Stimulated activated naive B cell treated with anti-CD40 and anti-IgM and Interleukin-4, amounts not matched to agents 10 μg/mL and 1 μg/mL and 100 μg/mL, for 72 hours (primary cell): ENCODE results near the gene ZBTB47.

Source experiments
- ATAC-seq, 2 donors: fragments of 150-1000 bp; cut with Tn5 transposase; replicated peaks; 2 replicates each; pipeline ENCODE4 v1.10.0; 2021; ENCODE audit warnings: moderate library complexity in 1 of 2
- DNase-seq: peaks from one replicate; pipeline ENCODE4 v3.0.0; 2021
- H3K27ac Mint-ChIP-seq: one replicate; pipeline ENCODE4 v1.8.0; 2022; ENCODE audit warnings: mild to moderate bottlenecking, mixed read lengths
- H3K27me3 Mint-ChIP-seq, 2 donors: one replicate each; pipeline ENCODE4 v1.8.0; 2022; ENCODE audit warnings: mixed read lengths in 2 of 2
- H3K36me3 Mint-ChIP-seq, 2 donors: one replicate each; pipeline ENCODE4 v1.8.0; 2022; ENCODE audit warnings: mixed read lengths in 2 of 2, mild to moderate bottlenecking in 1 of 2
- H3K4me1 Mint-ChIP-seq, 2 donors: one replicate each; pipeline ENCODE4 v1.8.0; 2022; ENCODE audit warnings: mixed read lengths in 2 of 2, mild to moderate bottlenecking in 1 of 2
- H3K4me3 Mint-ChIP-seq, 2 donors: one replicate each; pipeline ENCODE4 v1.8.0; 2022; ENCODE audit warnings: mild to moderate bottlenecking in 2 of 2, mixed read lengths in 2 of 2, moderate library complexity in 1 of 2
- H3K9me3 Mint-ChIP-seq, 2 donors: one replicate each; pipeline ENCODE4 v1.8.0; 2022; ENCODE audit warnings: mixed read lengths in 2 of 2, mild to moderate bottlenecking in 1 of 2

ZBTB47 gene

GRCh38 chr3:42690766-42691680 lies 37.5 kb downstream of the ZBTB47 start:
- peaks cover 8 to 30% of the 10 kb centered on the region in 2 donors for H3K27me3 Mint-ChIP-seq
- no peaks in the 10 kb centered on the region for H3K9me3 Mint-ChIP-seq
- H3K27ac Mint-ChIP-seq = no peak overlapping the region
- peaks cover 0 to 2% of the 10 kb centered on the region in 2 donors for H3K4me1 Mint-ChIP-seq
- ATAC-seq (no peak), DNase-seq (no peak)
- H3K4me3 Mint-ChIP-seq = no peak overlapping the region
- no peaks in the 10 kb centered on the region for H3K36me3 Mint-ChIP-seq

- ATAC-seq (no peak), DNase-seq (no peak)
- H3K36me3 Mint-ChIP-seq = no peaks in the 10 kb centered on the region
- H3K27ac Mint-ChIP-seq = no peak overlapping the region
- H3K27me3 Mint-ChIP-seq = peaks cover 1 to 20% of the 10 kb centered on the region in 2 donors
- H3K4me3 Mint-ChIP-seq = no peak overlapping the region
- H3K9me3 Mint-ChIP-seq = no peaks in the 10 kb centered on the region
- no peaks in the 10 kb centered on the region for H3K4me1 Mint-ChIP-seq
Measured at GRCh38 chr3:42691816-42692666, 38.5 kb downstream of the ZBTB47 start.

DNA sequence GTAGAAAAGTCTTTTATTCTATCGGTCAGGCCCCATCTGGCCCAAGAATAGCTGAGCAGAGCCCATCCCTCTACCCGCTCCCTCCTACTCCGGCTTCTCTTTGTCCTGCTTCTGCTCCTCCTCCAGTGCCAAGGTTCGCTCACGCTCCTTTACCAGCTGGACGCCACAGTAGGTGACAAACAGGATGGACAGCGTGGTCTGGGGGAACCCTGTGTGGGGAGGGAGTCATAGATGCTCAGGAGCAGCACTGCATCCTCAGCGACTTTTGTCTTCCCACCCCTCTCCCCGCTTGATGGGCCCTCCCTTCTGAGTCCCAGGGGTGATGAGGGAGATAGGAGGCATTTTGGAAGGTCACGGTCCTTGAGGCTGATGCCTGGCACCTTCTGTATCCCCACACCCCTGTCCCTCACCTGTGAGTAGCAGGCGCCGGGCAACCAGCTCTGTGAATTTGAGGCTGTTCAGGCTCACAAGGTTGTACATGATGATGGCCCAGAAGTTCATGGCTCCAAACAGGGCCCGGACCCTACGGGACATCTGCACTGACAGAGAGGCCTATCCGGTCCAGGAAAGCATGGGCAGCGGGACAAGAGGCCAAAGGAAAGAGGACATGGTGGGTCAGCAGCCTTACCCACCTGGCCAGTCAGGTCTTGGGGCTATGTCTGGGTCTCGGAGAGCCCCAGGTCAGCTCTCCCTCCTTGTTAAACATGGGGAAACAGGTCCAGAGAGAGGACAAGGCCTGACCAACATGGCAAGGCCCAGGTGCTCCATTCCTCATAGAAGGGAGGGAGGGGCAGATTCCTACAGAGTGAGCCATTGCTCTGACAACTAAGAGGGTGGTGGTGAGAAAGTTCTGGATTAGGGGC lies 39.4 kb downstream of the ZBTB47 start:
- no peak overlapping the region for H3K4me3 Mint-ChIP-seq
- DNase-seq (no peak), ATAC-seq (no peak)
- H3K27me3 Mint-ChIP-seq = peaks cover 0 to 17% of the 10 kb centered on the region in 2 donors
- no peaks in the 10 kb centered on the region for H3K4me1 Mint-ChIP-seq
- no peaks in the 10 kb centered on the region for H3K9me3 Mint-ChIP-seq
- H3K36me3 Mint-ChIP-seq = no peaks in the 10 kb centered on the region
- no peak overlapping the region for H3K27ac Mint-ChIP-seq

- Mint-ChIP-seq H3K9me3 (no peaks in the 10 kb centered on the region), H3K4me3 (no peak overlapping the region)
Measured at GRCh38 chr3:42693530-42693930, 40.0 kb downstream of the ZBTB47 start.

DNA sequence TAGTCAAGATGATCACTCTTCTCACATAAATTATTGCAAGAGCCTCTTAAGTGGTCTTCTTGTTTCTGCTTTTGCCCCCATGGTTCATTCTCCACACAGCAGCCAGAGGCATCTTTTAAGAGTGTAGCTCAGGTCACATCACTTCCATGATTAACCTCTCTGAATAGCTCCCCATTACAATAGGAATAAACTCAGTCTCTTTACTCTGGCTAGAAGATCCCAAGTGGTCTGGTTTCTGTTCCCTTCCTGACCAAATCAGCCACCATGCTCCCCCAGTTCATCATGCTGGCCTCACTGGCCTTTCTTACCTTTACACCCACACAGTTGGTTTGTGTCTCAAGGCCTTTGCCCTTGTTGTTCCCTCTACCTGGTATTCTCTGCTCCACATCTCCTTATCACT lies 40.9 kb downstream of the ZBTB47 start:
- Mint-ChIP-seq H3K4me3 (no peak overlapping the region), H3K9me3 (no peaks in the 10 kb centered on the region), H3K27me3 (peaks cover 0 to 12% of the 10 kb centered on the region in 2 donors), H3K36me3 (no peaks in the 10 kb centered on the region), H3K4me1 (no peaks in the 10 kb centered on the region), H3K27ac (no peak overlapping the region)
- DNase-seq (no peak), ATAC-seq (no peak)

More at GRCh38 chr3:42693530-42693930, 40.0 kb downstream of the ZBTB47 start:
- ATAC-seq = no peak
- peaks cover 0 to 17% of the 10 kb centered on the region in 2 donors for H3K27me3 Mint-ChIP-seq
- H3K36me3 Mint-ChIP-seq = no peaks in the 10 kb centered on the region
- H3K4me1 Mint-ChIP-seq = no peaks in the 10 kb centered on the region
- H3K27ac Mint-ChIP-seq = no peak overlapping the region
- DNase-seq = no peak

GRCh38 chr3:42696356-42697288 lies 43.1 kb downstream of the ZBTB47 start:
- no peak for DNase-seq
- Mint-ChIP-seq H3K4me3 (no peak overlapping the region), H3K9me3 (no peaks in the 10 kb centered on the region), H3K4me1 (peaks cover 0 to 6% of the 10 kb centered on the region in 2 donors), H3K27me3 (peaks cover 13 to 18% of the 10 kb centered on the region in 2 donors), H3K27ac (no peak overlapping the region), H3K36me3 (no peaks in the 10 kb centered on the region)
- ATAC-seq = no peak

DNA sequence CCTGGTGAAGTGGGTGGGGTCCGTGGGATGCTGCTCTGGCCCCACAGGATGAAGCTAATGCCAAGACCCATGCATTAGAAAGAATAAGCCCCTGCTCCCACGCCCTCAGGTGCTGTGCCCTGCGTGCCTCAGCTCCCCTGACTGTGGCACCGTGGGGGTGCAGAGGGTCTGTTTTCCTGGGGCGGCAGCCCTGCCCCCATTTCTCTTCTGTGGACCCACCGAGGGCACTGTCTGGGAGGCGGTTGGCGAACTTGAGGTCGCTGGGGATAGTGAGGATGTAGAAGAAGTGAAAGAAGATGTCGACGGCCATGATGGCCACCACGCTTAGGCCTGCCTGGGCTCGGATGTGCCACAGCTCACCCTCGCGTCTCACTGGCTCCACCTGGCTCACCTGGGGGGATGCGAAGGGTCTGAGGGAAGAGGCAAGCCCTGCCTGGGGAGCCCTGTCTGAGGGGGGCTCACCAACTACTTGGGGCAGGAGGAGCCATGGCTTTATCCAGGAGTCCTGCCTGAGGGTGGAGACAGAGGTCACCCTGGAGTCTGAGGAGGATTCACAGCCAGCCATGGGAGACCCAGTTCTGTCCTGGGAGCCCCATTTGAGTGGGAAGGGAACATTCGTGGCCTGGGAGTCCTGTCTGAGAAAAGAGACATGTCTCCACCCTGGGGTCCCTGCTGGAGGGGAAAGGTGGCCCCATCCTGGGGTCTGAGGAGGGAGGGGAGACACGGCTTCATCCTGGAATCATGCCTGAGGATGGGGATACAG lies 44.0 kb downstream of the ZBTB47 start:
- Mint-ChIP-seq H3K36me3 (no peaks in the 10 kb centered on the region), H3K27ac (no peak overlapping the region), H3K9me3 (no peaks in the 10 kb centered on the region), H3K27me3 (peaks cover 14 to 20% of the 10 kb centered on the region in 2 donors), H3K4me1 (peaks cover 0 to 6% of the 10 kb centered on the region in 2 donors), H3K4me3 (no peak overlapping the region)
- DNase-seq (no peak), ATAC-seq (no peak)

DNA sequence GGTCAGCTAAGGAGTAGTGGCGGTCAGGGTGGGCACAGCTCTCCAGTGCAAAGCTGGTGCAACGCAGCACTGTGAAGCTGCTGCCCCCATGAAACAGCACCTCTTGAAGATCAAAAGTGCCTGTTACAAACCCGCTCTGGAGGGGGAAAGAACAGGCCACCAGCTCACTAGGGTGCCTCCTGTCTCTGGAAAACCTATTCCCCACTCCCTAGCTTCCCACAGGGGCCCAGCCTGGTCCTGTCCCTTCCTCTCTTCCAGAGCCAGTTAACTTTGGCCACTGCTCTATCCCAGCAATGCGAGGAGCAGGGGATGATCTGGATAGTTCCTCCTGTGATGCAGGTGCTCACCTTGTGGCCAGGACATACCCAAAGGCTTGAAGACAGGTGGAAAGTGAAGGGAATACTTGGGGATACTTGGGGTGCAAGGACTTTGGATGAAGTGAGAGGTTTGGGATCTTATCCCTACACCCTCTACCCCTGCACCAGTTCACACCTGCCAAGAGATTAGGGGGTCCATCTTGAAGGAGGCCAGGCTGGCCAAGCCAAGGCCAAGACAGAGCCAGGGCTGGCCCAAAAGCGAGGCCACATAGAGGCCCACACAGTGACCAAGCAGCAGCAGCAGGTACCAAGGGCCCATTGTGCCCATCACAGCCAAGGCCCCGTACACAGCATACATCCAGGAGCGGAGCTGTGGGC lies 44.9 kb downstream of the ZBTB47 start:
- H3K27me3 Mint-ChIP-seq = peaks cover 19 to 20% of the 10 kb centered on the region in 2 donors
- no peak for DNase-seq
- no peaks in the 10 kb centered on the region for H3K36me3 Mint-ChIP-seq
- ATAC-seq = no peak
- no peaks in the 10 kb centered on the region for H3K9me3 Mint-ChIP-seq
- H3K4me3 Mint-ChIP-seq = no peak overlapping the region
- H3K27ac Mint-ChIP-seq = no peak overlapping the region
- peaks cover 0 to 6% of the 10 kb centered on the region in 2 donors for H3K4me1 Mint-ChIP-seq

DNA sequence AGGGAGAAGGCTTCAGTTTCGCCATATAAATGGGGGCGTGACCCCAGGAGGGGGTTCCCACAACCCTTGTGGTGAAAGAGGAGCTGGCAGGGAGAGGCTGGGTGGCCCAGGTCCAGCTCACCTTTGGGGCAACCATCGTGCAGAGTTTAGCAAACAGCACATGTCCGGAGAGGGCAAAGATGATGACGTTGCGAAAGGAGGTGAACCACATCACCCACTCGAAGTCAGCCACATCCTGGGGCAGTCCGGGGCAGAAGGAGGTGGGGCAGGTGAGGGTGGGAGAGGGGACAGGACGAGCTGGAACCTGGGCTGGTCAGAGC lies 45.4 kb downstream of the ZBTB47 start:
- Mint-ChIP-seq H3K4me3 (no peak overlapping the region), H3K27me3 (peaks cover 20 to 24% of the 10 kb centered on the region in 2 donors), H3K36me3 (no peaks in the 10 kb centered on the region), H3K9me3 (no peaks in the 10 kb centered on the region), H3K4me1 (peaks cover 0 to 6% of the 10 kb centered on the region in 2 donors), H3K27ac (no peak overlapping the region)
- DNase-seq (no peak), ATAC-seq (no peak)

- no peak overlapping the region for H3K27ac Mint-ChIP-seq
- no peaks in the 10 kb centered on the region for H3K36me3 Mint-ChIP-seq
- no peaks in the 10 kb centered on the region for H3K9me3 Mint-ChIP-seq
- peaks cover 0 to 6% of the 10 kb centered on the region in 2 donors for H3K4me1 Mint-ChIP-seq
- no peak for DNase-seq
- ATAC-seq = no peak
- peaks cover 20 to 25% of the 10 kb centered on the region in 2 donors for H3K27me3 Mint-ChIP-seq
- H3K4me3 Mint-ChIP-seq = no peak overlapping the region
Measured at GRCh38 chr3:42699511-42699971, 46.0 kb downstream of the ZBTB47 start.

GRCh38 chr3:42700366-42701288 lies 47.1 kb downstream of the ZBTB47 start:
- Mint-ChIP-seq H3K27ac (no peak overlapping the region), H3K9me3 (no peaks in the 10 kb centered on the region), H3K27me3 (peaks cover 20 to 25% of the 10 kb centered on the region in 2 donors), H3K4me1 (peaks cover 0 to 6% of the 10 kb centered on the region in 2 donors), H3K4me3 (no peak overlapping the region), H3K36me3 (no peaks in the 10 kb centered on the region)
- DNase-seq = no peak
- no peak for ATAC-seq
